Bronchus fibroblast of lung (primary cell): ENCODE data around the gene SERPINA6. TPM values are rescaled to one million over a fixed set of nuclear protein-coding genes. Genes with fewer than 3 reads are reported as not detected.

Experiments used
- total RNA-seq: library from RNA; depleted of rRNA; stranded (reverse); fragments of >200 nt; gene quantifications from 2 replicates; pipeline ENCODE4 v1.2.3, GENCODE V29; 2015

The SERPINA6 gene, protein sequence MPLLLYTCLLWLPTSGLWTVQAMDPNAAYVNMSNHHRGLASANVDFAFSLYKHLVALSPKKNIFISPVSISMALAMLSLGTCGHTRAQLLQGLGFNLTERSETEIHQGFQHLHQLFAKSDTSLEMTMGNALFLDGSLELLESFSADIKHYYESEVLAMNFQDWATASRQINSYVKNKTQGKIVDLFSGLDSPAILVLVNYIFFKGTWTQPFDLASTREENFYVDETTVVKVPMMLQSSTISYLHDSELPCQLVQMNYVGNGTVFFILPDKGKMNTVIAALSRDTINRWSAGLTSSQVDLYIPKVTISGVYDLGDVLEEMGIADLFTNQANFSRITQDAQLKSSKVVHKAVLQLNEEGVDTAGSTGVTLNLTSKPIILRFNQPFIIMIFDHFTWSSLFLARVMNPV
- not detected in 2 replicates for total RNA-seq

DNA sequence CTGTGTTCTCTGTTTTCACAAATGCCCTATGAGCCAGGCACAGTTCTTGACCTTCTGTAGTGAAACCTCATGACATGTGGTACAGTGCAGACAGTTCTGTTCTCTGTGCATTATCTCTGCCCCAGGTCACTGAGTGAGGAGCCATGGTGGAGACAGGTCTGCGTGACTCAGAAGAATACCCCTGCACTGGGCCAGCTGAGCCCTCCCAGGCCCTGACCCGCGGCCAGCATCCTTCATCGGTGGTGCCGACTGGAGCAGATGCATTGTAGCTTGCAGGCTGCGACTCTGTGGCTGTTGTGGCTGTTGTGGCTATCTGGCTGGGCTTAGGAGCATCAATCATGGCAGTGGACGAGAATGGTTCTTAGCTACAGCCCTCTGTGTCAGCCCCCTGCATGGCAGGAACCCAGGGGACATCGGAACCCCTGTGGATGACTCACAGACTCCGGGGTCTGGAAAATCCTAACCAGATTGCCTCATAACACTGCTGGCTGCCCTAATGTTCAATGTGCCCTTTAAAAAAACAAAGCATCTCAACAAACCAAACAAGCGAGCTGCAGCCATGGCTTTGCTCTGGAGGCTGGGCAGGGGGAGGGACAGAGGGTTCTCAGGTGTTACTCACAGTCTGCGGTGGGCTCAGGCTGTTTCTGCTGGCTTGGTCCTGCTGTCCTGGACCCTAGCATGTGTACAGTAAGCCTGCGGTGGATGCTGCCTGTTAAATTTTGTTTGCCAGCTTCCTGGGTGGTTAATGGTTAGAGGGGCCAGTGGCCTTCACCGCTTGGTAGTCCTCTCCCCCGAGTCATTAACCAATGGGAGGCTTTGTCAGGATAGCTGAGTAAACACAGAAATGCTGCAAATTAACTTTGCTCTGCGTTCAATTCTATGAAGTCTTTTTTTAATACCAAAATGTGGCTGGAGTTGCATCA, at the start of gene SERPINA6:
Gene SERPINA6 (minus strand): TSS at position 689 of the 923 bp plus-strand sequence. CDS start 8,688 bp downstream, outside the sequence.

DNA sequence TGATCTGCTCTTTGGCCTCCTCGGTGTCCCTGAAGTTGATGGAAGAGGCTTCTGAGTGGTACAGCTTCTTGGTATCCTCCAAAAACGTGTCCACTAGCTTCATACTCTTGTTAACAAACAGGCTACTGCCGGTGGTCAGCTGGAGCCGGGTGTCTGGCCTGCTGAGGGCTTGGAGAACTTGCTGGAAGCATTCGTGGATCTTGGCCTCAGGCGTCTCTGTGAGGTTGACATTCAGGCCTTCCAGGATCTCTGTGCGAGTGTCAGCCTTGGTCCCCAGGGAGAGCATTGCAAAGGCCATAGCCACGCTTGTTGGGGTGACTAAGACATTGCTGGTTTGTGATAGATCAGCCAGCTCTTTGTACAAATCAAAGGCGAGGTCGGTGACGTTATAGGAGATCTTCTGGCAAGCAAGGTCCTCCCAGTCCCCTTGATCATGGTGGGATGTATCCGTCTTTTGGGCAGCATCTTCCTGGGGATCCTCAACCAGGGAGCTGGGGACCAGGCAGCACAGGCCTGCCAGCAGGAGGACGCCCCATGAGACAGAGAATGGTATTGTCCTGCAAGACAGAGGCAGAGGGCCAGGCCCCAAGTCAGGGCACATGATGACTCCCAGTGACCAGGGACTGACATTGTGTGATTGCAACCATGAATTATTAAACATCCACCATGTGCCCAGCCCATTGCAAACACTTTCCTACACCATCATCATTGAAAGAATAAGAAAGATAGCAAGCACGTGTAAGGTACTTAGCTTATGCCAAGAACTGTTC, 43.2 kb upstream of the SERPINA6 start, which contains the start of gene SERPINA2:
Gene SERPINA2 (minus strand): TSS at position 553 of the 770 bp plus-strand sequence.

DNA sequence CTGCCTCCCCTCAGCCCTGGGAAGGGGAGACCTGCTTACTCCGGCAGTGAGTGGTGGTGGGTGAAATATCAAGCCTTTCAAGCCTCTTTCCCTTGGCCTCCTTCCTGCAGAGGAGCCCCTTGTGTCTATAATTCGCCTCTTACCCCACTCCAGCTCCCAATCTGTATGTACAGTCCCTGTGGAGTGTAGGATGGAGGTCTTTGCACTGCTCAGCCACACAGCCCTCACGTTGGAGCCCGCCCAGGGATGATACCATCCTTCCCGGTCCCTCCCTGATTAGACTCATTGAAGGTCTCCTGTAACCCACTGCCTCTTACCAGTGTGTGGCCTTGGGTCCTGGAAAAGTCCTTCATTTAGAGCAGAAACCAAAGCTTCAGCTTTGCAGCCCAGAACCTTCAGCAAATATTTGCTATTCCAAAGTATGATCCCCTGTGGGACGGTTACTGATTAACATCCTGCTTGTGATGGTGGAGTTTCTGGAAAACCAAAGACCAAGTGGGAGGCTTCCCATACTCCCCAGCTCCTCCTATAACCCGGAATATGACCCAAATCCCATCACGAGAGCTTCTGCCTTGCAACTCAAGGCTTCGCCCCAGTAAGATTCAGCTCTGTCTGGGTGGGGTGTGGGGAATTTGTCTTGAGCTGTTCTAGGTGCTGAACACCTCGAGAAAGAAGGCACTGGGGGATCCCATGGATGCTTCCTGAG, 30.1 kb downstream of the SERPINA6 start, which contains the start of gene SERPINA10:
Gene SERPINA10 (minus strand): TSS at position 397 of the 706 bp plus-strand sequence. CDS start 2,675 bp downstream, outside the sequence.

Other genes starting within 250 kb of the SERPINA6 start
- 85.2 and 89.9 TPM in 2 replicates for gene DDX24, start 242.1 kb downstream of the SERPINA6 start, total RNA-seq
- 31.7 and 32.4 TPM in 2 replicates for gene IFI27L1, start 242.0 kb downstream of the SERPINA6 start, total RNA-seq
- 0.15 TPM in 1 of 2 replicates, not detected in the other for gene IFI27, start 212.6 kb downstream of the SERPINA6 start, total RNA-seq
- 226 and 256 TPM in 2 replicates for gene IFI27L2, start 193.7 kb downstream of the SERPINA6 start, total RNA-seq
- 0.45 TPM in 1 of 2 replicates, not detected in the other for gene PPP4R4, start 149.0 kb downstream of the SERPINA6 start, total RNA-seq
- not detected in 2 replicates for gene SERPINA10, start 30.1 kb downstream of the SERPINA6 start, total RNA-seq
- gene SERPINA2, start 43.4 kb upstream of the SERPINA6 start, total RNA-seq = not detected in 2 replicates
- gene SERPINA1, start 65.3 kb upstream of the SERPINA6 start, total RNA-seq = 0.17 and 0.74 TPM in 2 replicates
- not detected in 2 replicates for gene SERPINA11, start 129.5 kb upstream of the SERPINA6 start, total RNA-seq
- 0.45 TPM in 1 of 2 replicates, not detected in the other for gene SERPINA9, start 152.9 kb upstream of the SERPINA6 start, total RNA-seq
- gene SERPINA12, start 186.1 kb upstream of the SERPINA6 start, total RNA-seq = not detected in 2 replicates
- gene SERPINA4, start 238.1 kb upstream of the SERPINA6 start, total RNA-seq = not detected in 2 replicates